ENCODE data around the gene TTLL11. TPM values are rescaled to one million over a fixed set of nuclear protein-coding genes. Genes with fewer than 3 reads are reported as not detected.

TTLL11 gene
- polyA plus RNA-seq, 1 of the 3 experiments (the other 2 are of a cell fraction) = 6.8 TPM

DNA sequence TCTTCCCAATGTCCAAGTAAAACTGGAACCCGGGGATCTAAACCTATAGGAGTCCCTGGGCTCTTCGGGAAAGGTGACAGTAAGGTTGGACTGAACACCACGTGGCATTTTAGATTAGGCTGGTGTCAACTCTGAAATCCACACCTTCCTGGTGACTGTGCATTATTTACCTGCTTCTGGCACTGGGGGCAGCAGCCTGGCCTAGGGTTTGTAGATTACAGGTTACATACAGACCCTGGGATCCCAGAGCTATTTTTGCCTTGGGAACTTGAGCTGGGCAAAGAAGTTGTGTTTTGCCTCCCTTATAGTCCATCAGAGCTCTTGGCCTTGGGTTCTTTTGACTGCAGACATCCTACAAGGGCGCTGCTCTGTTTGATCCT lies 268.5 kb downstream of the TTLL11 start:
- ChIA-PET CTCF (interaction anchor here (2.0 kb wide), 1 partner anchor 9 kb away, joined by 5 read pairs; no protein-coding TSS in a partner anchor), POLR2A (no interaction called here)
- Histone ChIP-seq H3K4me2 (no peak overlapping the region), H4K20me1 (ENCODE audit: insufficient read depth) (no peaks in the 10 kb centered on the region), H3K79me2 (ENCODE audit: insufficient read depth) (no peaks in the 10 kb centered on the region), H3K4me1 (ENCODE audit: control insufficient read depth in 1 of 2, insufficient read depth in 2 of 2, low read depth in 1 of 2, low read length in 1 of 2) (peaks cover 0 to 24% of the 10 kb centered on the region in 2 experiments; a peak in 2 of 4 replicates), H3K9ac (no peak overlapping the region), H3K9me3 (no peaks in the 10 kb centered on the region), H3K27ac (ENCODE audit: low read depth in 2 of 2, low read length in 1 of 2) (no peak overlapping the region), H3K9me2 (no peaks in the 10 kb centered on the region), H2AFZ (ENCODE audit: low read depth) (no peak overlapping the region), H3F3A (replicated peaks; ENCODE audit: insufficient read depth) (no peaks in the 10 kb centered on the region), H3K36me3 (replicated peaks in 1 of 2; ENCODE audit: control insufficient read depth in 1 of 2, insufficient read depth in 2 of 2, low read length in 1 of 2) (no peaks in the 10 kb centered on the region), H3K27me3 (ENCODE audit: insufficient read depth) (no peaks in the 10 kb centered on the region), H3K4me3 (ENCODE audit: low read depth in 2 of 2, low read length in 1 of 2) (no peak overlapping the region)
- 86% methylated on average over 3 of the region's 4 CpGs for WGBS (ENCODE audit: low lambda C conversion rate)
- TF ChIP-seq MAX (IDR thresholded peaks at IDR 0.05; ENCODE audit: low read depth) = no peak
- no peak for TF ChIP-seq FOXJ3 (CRISPR knock-in tag; IDR thresholded peaks at IDR 0.05)
- TF ChIP-seq GATA2 (CRISPR knock-in tag; IDR thresholded peaks at IDR 0.05) = no peak
- TF ChIP-seq PBX3 (IDR thresholded peaks at IDR 0.05) = no peak
- no peak for TF ChIP-seq RFX5 (IDR thresholded peaks at IDR 0.05; ENCODE audit: low read length)
- no peak for TF ChIP-seq SMC3 (IDR thresholded peaks at IDR 0.05; ENCODE audit: low read depth, low read length)
- no peak for TF ChIP-seq POLR2AphosphoS5 (IDR thresholded peaks at IDR 0.05; ENCODE audit: low read depth, low read length)
- no peak for TF ChIP-seq EP300 (IDR thresholded peaks at IDR 0.05; ENCODE audit: borderline replicate concordance in 1 of 2, low read depth in 1 of 2, low read length in 1 of 2)
- TF ChIP-seq TEAD4 (IDR thresholded peaks at IDR 0.05; ENCODE audit: borderline replicate concordance, insufficient read depth) = no peak
- TF ChIP-seq ELF1 (IDR thresholded peaks at IDR 0.05) = no peak
- TF ChIP-seq SIN3A (IDR thresholded peaks at IDR 0.05; ENCODE audit: borderline replicate concordance, low read depth, low read length) = no peak
- TF ChIP-seq FOSL2 (IDR thresholded peaks at IDR 0.05; ENCODE audit: borderline replicate concordance, low read depth) = no peak
- no peak for TF ChIP-seq EZH2phosphoT487 (IDR thresholded peaks at IDR 0.05; ENCODE audit: borderline replicate concordance, low read depth)
- no peak for TF ChIP-seq GABPA (IDR thresholded peaks at IDR 0.05; ENCODE audit: low read depth)
- TF ChIP-seq RCOR1 (IDR thresholded peaks at IDR 0.05; ENCODE audit: low read length) = no peak
- TF ChIP-seq, protein P1, sequence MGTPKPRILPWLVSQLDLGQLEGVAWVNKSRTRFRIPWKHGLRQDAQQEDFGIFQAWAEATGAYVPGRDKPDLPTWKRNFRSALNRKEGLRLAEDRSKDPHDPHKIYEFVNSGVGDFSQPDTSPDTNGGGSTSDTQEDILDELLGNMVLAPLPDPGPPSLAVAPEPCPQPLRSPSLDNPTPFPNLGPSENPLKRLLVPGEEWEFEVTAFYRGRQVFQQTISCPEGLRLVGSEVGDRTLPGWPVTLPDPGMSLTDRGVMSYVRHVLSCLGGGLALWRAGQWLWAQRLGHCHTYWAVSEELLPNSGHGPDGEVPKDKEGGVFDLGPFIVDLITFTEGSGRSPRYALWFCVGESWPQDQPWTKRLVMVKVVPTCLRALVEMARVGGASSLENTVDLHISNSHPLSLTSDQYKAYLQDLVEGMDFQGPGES (IDR thresholded peaks at IDR 0.05; ENCODE audit: low read depth, low read length) = no peak
- no peak for TF ChIP-seq MEF2A (IDR thresholded peaks at IDR 0.05; ENCODE audit: borderline replicate concordance, low read depth)
- no peak for TF ChIP-seq CTCF (IDR thresholded peaks at IDR 0.05)
- no peak for TF ChIP-seq USF2 (IDR thresholded peaks at IDR 0.05; ENCODE audit: borderline replicate concordance, low read depth, low read length)
- no peak for TF ChIP-seq RXRA (IDR thresholded peaks at IDR 0.05; ENCODE audit: borderline replicate concordance, low read depth)
- DNase-seq = no peak

All from SK-N-SH (cell line).